Calu3 (cell line): Measurements from ENCODE around the gene TENM3. TPM values are rescaled to one million over a fixed set of nuclear protein-coding genes. Genes with fewer than 3 reads are reported as not detected.

ENCODE experiments used
- BruUV-seq: library from RNA; stranded (reverse); fragments of 400-500 nt; replicated peaks from 2 replicates; lab custom pipeline; 2021; lab: Mats Ljungman, UMichigan
- CTCF ChIA-PET: fragments of 300-600 bp; sonication (Branson Sonifier 250); formaldehyde crosslinking; loops from one replicate; lab custom pipeline; 2022; ENCODE audit warnings: antibody characterized with exemption; lab: Charles Lee
- DNase-seq: peaks from one replicate; pipeline ENCODE4 v3.0.0; 2022
- H3K27ac Mint-ChIP-seq: one replicate; pipeline ENCODE4 v1.8.0; 2022; ENCODE audit warnings: mixed read lengths; ENCODE audit not compliant: unreplicated experiment
- H3K27me3 Mint-ChIP-seq: one replicate; pipeline ENCODE4 v1.8.0; 2022; ENCODE audit warnings: mixed read lengths; ENCODE audit not compliant: unreplicated experiment
- H3K36me3 Mint-ChIP-seq: one replicate; pipeline ENCODE4 v1.8.0; 2022; ENCODE audit warnings: mild to moderate bottlenecking, moderate library complexity, mixed read lengths; ENCODE audit not compliant: insufficient read depth, unreplicated experiment
- H3K4me1 Mint-ChIP-seq: one replicate; pipeline ENCODE4 v1.8.0; 2022; ENCODE audit warnings: mild to moderate bottlenecking, low read depth, mixed read lengths; ENCODE audit not compliant: unreplicated experiment
- H3K4me3 Mint-ChIP-seq: one replicate; pipeline ENCODE4 v1.8.0; 2022; ENCODE audit warnings: mild to moderate bottlenecking, low read depth, moderate library complexity, mixed read lengths; ENCODE audit not compliant: unreplicated experiment
- H3K9me3 Mint-ChIP-seq: one replicate; pipeline ENCODE4 v1.8.0; 2022; ENCODE audit warnings: low read depth, mixed read lengths; ENCODE audit not compliant: unreplicated experiment
- CTCF ChIP-seq: fragments of 200-600 bp; IDR thresholded peaks from one replicate; pipeline ENCODE4 v1.8.0; 2022; ENCODE audit warnings: antibody characterized with exemption; ENCODE audit not compliant: unreplicated experiment
- intact Hi-C: fragments of 100-400 bp; cut with micrococcal nuclease; formaldehyde crosslinking; loops from one replicate; pipeline ENCODE4 v1.10.0; 2022; ENCODE audit not compliant: unreplicated experiment
- total RNA-seq: library from RNA; stranded (reverse); gene quantifications from 2 replicates; pipeline ENCODE4 v1.2.3, GENCODE V29; 2022

The TENM3 gene
- total RNA-seq, 1 experiment from 2014 or later, result 5.9 TPM

- intact Hi-C loops, result no loop called here
- BruUV-seq, result no TSS peak
- Mint-ChIP-seq H3K9me3 (no peaks in the 10 kb centered on the region), H3K27me3 (no peaks in the 10 kb centered on the region), H3K4me1 (no peaks in the 10 kb centered on the region), H3K27ac (no peak overlapping the region), H3K36me3 (no peaks in the 10 kb centered on the region), H3K4me3 (no peak overlapping the region)
- no peak for DNase-seq
- no peak for TF ChIP-seq CTCF
- CTCF ChIA-PET, result interaction anchor here (0.6 kb wide), 1 partner anchor 170 kb away, joined by 3 read pairs; no protein-coding TSS in a partner anchor
These were observed 175.0 kb downstream of the TENM3 start for GRCh38 chr4:182418054-182418734.

GRCh38 chr4:182420189-182420588 lies 177.0 kb downstream of the TENM3 start:
- Mint-ChIP-seq H3K9me3 (no peaks in the 10 kb centered on the region), H3K27ac (no peak overlapping the region), H3K27me3 (no peaks in the 10 kb centered on the region), H3K36me3 (no peaks in the 10 kb centered on the region), H3K4me3 (no peak overlapping the region), H3K4me1 (no peaks in the 10 kb centered on the region)
- no peak for DNase-seq
- CTCF ChIA-PET, result interaction anchor here (0.7 kb wide), 1 partner anchor 20 kb away, joined by 3 read pairs; no protein-coding TSS in a partner anchor
- intact Hi-C loops, result no loop called here
- TF ChIP-seq CTCF, result no peak
- no TSS peak for BruUV-seq

- no peak overlapping the region for H3K27ac Mint-ChIP-seq
- DNase-seq, result no peak
- intact Hi-C loops, result no loop called here
- H3K4me1 Mint-ChIP-seq, result no peaks in the 10 kb centered on the region
- no peak for TF ChIP-seq CTCF
- CTCF ChIA-PET, result interaction anchor here (1.3 kb wide), 1 partner anchor 31 kb away, joined by 3 read pairs; no protein-coding TSS in a partner anchor
- H3K9me3 Mint-ChIP-seq, result no peaks in the 10 kb centered on the region
- H3K27me3 Mint-ChIP-seq, result no peaks in the 10 kb centered on the region
- no peaks in the 10 kb centered on the region for H3K36me3 Mint-ChIP-seq
- no TSS peak for BruUV-seq
- no peak overlapping the region for H3K4me3 Mint-ChIP-seq
These were observed 178.6 kb downstream of the TENM3 start for GRCh38 chr4:182421753-182422152.

GRCh38 chr4:182425302-182425701 lies 182.1 kb downstream of the TENM3 start:
- Mint-ChIP-seq H3K27me3 (no peaks in the 10 kb centered on the region), H3K9me3 (no peaks in the 10 kb centered on the region), H3K4me1 (no peaks in the 10 kb centered on the region), H3K36me3 (no peaks in the 10 kb centered on the region), H3K4me3 (no peak overlapping the region), H3K27ac (no peak overlapping the region)
- CTCF ChIA-PET, result no interaction called here
- TF ChIP-seq CTCF, result no peak
- no TSS peak for BruUV-seq
- intact Hi-C loops, result no loop called here
- no peak for DNase-seq
